ENCODE results near the gene TRMT61A.

DNA sequence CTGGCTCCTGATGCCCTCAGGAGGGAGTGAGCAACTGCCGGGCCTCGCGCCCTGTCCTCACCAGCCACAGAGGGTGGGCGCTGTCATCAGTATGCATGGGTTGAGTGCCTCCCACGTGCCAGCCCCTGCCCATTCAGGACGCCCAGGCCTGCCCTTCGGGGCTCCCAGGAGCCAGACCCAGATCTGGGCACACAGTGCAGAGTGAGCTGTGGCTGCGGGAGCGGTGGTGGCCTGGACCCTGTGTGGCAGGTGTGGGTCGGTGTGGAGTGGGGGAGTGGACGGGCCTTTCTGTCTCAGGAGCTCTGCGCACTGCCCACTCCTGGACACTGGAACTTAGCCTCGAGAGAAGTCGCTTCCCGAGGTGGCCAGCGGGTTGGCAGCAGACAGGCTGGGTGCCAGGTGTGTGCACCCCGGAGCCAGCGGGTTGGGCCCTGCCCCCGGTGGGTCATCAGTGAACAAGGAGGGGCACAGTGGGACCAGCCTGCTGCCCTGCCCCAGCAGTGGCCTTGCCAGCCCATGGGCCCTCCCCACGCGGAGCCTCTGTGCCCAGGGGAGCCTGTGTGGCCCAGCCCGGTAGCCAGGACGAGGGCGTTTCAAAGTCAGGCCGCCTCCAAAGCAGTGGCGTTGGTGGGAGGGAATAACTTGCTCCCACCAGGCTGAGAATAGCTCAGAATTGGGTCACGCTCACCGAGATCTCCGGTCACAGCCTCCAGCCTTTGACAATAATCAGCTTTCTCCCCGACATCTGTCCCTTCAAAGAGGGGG is 9.5 kb downstream of the TRMT61A start:
- TF ChIP-seq, protein P1, sequence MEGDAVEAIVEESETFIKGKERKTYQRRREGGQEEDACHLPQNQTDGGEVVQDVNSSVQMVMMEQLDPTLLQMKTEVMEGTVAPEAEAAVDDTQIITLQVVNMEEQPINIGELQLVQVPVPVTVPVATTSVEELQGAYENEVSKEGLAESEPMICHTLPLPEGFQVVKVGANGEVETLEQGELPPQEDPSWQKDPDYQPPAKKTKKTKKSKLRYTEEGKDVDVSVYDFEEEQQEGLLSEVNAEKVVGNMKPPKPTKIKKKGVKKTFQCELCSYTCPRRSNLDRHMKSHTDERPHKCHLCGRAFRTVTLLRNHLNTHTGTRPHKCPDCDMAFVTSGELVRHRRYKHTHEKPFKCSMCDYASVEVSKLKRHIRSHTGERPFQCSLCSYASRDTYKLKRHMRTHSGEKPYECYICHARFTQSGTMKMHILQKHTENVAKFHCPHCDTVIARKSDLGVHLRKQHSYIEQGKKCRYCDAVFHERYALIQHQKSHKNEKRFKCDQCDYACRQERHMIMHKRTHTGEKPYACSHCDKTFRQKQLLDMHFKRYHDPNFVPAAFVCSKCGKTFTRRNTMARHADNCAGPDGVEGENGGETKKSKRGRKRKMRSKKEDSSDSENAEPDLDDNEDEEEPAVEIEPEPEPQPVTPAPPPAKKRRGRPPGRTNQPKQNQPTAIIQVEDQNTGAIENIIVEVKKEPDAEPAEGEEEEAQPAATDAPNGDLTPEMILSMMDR (IDR thresholded peaks at IDR 0.05), result no peak
- TF ChIP-seq, protein P2, sequence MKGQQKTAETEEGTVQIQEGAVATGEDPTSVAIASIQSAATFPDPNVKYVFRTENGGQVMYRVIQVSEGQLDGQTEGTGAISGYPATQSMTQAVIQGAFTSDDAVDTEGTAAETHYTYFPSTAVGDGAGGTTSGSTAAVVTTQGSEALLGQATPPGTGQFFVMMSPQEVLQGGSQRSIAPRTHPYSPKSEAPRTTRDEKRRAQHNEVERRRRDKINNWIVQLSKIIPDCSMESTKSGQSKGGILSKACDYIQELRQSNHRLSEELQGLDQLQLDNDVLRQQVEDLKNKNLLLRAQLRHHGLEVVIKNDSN (IDR thresholded peaks at IDR 0.05; ENCODE audit: borderline replicate concordance, low read depth), result no peak
- TF ChIP-seq RCOR1 (IDR thresholded peaks at IDR 0.05; ENCODE audit: low read length) (no peak), POLR2AphosphoS5 (IDR thresholded peaks at IDR 0.05; ENCODE audit: low read depth, low read length) (no peak)
- TF ChIP-seq, protein P3, sequence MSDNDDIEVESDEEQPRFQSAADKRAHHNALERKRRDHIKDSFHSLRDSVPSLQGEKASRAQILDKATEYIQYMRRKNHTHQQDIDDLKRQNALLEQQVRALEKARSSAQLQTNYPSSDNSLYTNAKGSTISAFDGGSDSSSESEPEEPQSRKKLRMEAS (IDR thresholded peaks at IDR 0.05; ENCODE audit: low read depth), result no peak

All from SK-N-SH (cell line).